ENCODE data around the gene FHL2. TPM values are rescaled to one million over a fixed set of nuclear protein-coding genes. Genes with fewer than 3 reads are reported as not detected.
A peak's percentile ranks its signal among the peaks of the same experiment; 100 is the strongest.

Gene FHL2
- total and polyA plus RNA-seq, 2 of the 13 experiments (the other 11 are each of a cell fraction or from before 2014, with no cell fraction given), result 1.9 to 74.8 TPM

DNA sequence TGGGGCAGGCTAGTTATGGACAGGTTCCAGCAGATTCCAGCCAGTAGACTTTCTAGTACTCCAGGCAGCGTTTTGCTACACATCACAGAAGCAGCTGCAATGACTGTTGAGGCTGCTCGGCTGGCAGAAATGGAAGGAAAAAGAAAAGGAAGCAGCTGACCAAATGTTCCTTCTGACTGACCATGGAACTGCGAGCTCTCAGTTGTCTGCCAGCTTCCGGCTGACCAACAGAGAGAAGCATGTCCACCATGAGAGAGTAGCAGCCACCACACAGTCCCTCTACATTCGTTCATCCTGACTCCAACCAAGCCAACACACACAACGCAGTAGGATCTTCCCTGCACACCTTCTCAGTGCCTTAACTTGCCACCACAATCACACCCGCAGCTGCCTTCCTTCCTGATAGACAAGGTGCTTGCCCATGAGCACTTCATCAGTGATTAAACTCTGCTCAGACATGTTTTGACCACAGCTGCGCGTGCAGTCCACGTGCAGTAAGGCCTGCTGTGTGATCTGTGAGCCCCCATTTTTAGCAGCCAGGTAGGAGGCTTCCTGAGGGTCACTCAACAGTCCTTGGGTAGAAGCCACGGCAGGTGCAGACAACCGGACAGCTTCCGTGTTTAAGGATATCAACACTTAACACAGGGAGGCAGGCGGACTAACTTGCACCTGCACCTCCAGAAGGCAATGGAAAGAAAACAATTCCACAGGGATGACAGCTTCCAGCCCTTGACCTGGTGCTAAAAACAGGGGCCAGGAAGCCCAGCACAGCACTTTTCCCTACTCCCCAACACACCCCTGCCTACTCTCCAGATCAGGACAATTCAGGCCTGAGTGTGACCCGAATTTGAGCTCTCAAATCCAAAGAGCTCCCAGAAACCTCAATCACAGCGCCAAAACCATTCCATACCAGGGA lies 70.3 kb downstream of the FHL2 start (continued):
- TF ChIP-seq TBX2 (CRISPR knock-in tag; IDR thresholded peaks at IDR 0.05; ENCODE audit: borderline replicate concordance) (peak; percentile 79), NRL (CRISPR knock-in tag; IDR thresholded peaks at IDR 0.05; ENCODE audit: borderline replicate concordance) (peak; percentile 82), ZNF572 (CRISPR knock-in tag; IDR thresholded peaks at IDR 0.05) (peak; percentile 75; the same call in 1 of the 2 replicates), BRCA1 (CRISPR knock-in tag; IDR thresholded peaks at IDR 0.05) (no peak), FOXJ3 (CRISPR knock-in tag; IDR thresholded peaks at IDR 0.05; ENCODE audit: borderline replicate concordance) (0 out of 2 replicates have a peak, but pooled peaks have one; percentile 12), ZNF781 (CRISPR knock-in tag; IDR thresholded peaks at IDR 0.05; ENCODE audit: borderline replicate concordance, not compliant biosample characterization) (peak; percentile 96), ZFX (CRISPR knock-in tag; IDR thresholded peaks at IDR 0.05; ENCODE audit: low read depth) (peak; percentile 94), DNMT1 (CRISPR knock-in tag; IDR thresholded peaks at IDR 0.05) (no peak; the same call in 1 of the 2 replicates), ZZZ3 (CRISPR knock-in tag; IDR thresholded peaks at IDR 0.05; ENCODE audit: borderline replicate concordance) (peak; percentile 67; the same call in 1 of the 2 replicates), JDP2 (CRISPR knock-in tag; IDR thresholded peaks at IDR 0.05; ENCODE audit: borderline replicate concordance) (no peak), UBTF (CRISPR knock-in tag; IDR thresholded peaks at IDR 0.05) (peak; percentile 72), AGO2 (optimal IDR thresholded peaks at IDR 0.05; ENCODE audit: low read depth, low read length) (no peak), FOSL2 (CRISPR knock-in tag; IDR thresholded peaks at IDR 0.05) (peak; percentile 26; the same call in 1 of the 2 replicates), STAT5B (CRISPR knock-in tag; IDR thresholded peaks at IDR 0.05) (no peak), ZNF503 (CRISPR knock-in tag; IDR thresholded peaks at IDR 0.05) (no peak), ZUFSP (CRISPR knock-in tag; IDR thresholded peaks at IDR 0.05; ENCODE audit: borderline replicate concordance) (no peak), ZNF556 (CRISPR knock-in tag; IDR thresholded peaks at IDR 0.05; ENCODE audit: borderline replicate concordance) (peak; percentile 83; the same call in 1 of the 2 replicates), MTF1 (CRISPR knock-in tag; IDR thresholded peaks at IDR 0.05) (no peak)
- TF ChIP-seq, protein P1, sequence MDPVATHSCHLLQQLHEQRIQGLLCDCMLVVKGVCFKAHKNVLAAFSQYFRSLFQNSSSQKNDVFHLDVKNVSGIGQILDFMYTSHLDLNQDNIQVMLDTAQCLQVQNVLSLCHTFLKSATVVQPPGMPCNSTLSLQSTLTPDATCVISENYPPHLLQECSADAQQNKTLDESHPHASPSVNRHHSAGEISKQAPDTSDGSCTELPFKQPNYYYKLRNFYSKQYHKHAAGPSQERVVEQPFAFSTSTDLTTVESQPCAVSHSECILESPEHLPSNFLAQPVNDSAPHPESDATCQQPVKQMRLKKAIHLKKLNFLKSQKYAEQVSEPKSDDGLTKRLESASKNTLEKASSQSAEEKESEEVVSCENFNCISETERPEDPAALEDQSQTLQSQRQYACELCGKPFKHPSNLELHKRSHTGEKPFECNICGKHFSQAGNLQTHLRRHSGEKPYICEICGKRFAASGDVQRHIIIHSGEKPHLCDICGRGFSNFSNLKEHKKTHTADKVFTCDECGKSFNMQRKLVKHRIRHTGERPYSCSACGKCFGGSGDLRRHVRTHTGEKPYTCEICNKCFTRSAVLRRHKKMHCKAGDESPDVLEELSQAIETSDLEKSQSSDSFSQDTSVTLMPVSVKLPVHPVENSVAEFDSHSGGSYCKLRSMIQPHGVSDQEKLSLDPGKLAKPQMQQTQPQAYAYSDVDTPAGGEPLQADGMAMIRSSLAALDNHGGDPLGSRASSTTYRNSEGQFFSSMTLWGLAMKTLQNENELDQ (CRISPR knock-in tag; IDR thresholded peaks at IDR 0.05; ENCODE audit: borderline replicate concordance), result no peak

Data from HepG2 (cell line).